ENCODE results near the gene PDE8A. TPM values are rescaled to one million over a fixed set of nuclear protein-coding genes. Genes with fewer than 3 reads are reported as not detected.

The PDE8A gene
- total and polyA plus RNA-seq, 4 donors = 11.2 to 47.5 (median 16.6) TPM

DNA sequence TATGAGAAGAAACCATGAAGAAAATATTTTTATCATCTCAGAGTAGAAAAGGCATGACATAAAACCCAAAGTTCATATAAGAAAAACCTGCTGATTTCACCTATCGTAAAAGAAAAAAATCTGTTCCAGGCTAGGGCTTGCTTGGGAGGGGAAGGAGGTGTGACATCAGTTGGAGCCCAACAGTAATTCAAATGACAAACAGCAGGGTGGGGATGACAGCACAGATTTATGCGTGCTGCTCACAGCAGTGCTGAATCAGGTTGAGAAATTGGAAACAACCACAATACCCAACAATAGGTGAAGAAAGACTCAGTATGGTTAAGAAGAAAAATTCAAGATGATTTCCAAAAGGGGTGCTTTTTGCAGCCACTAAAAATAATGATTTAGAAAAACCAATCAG lies 172.4 kb downstream of the PDE8A start:
- H3K36me3 ChIP-seq (ENCODE audit: control insufficient read depth in 4 of 4, insufficient read depth in 3 of 4, low read depth in 1 of 4, low read length in 3 of 4) = no peaks in the 10 kb centered on the region
- no peak overlapping the region for H3K9ac ChIP-seq (ENCODE audit: low read depth in 1 of 2, low read length in 2 of 2)
- H3K4me1 ChIP-seq (ENCODE audit: control insufficient read depth in 4 of 4, insufficient read depth in 4 of 4, low read length in 3 of 4) = no peaks in the 10 kb centered on the region
- no peaks in the 10 kb centered on the region for H3K9me3 ChIP-seq (ENCODE audit: control insufficient read depth in 4 of 4, low read length in 3 of 4)
- WGBS = 51% methylated on average over 2 of the region's 2 CpGs
- no peaks in the 10 kb centered on the region for H3K27me3 ChIP-seq (ENCODE audit: control insufficient read depth in 4 of 4, insufficient read depth in 4 of 4, low read length in 3 of 4)
- no peak overlapping the region for H3K27ac ChIP-seq (ENCODE audit: low read depth in 1 of 2, low read length in 2 of 2)
- no peak for TF ChIP-seq REST (IDR thresholded peaks at IDR 0.05)
- no peak for TF ChIP-seq RAD21 (IDR thresholded peaks at IDR 0.05)
- TF ChIP-seq EGR1 (IDR thresholded peaks at IDR 0.05; ENCODE audit: low read depth in 2 of 2) = no peak
- TF ChIP-seq SP1 (IDR thresholded peaks at IDR 0.05) = no peak
- no peak for TF ChIP-seq CTCF (IDR thresholded peaks at IDR 0.05; ENCODE audit: low read depth, low read length, missing input control)
- TF ChIP-seq FOXA1 (IDR thresholded peaks at IDR 0.05) = no peak
- no peak for DNase-seq (ENCODE audit: low spot score)
- no peak overlapping the region for H3K4me3 ChIP-seq (ENCODE audit: low read depth in 1 of 3, low read length in 3 of 3)

DNA sequence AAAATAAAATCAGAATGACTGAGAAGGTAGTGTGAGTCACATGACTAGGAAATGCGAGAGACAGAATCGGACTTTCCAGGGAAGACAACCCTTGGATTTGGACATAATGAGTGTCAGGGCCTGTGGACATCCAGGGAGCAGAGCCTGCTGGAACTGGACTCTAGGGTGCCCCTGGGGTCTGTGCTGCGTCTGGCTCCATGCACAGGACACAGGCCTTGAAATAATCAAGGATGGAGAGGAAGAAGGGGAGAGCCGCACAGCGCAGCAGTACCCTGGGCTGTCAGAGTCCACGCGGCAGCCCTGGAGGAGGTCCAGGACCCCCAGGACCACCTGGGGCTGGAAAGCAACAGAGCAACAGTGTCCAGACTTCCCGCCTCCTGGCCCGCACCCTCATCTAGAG lies 173.7 kb downstream of the PDE8A start:
- Histone ChIP-seq H3K9ac (ENCODE audit: low read depth in 1 of 2, low read length in 2 of 2) (no peak overlapping the region), H3K4me3 (ENCODE audit: low read depth in 1 of 3, low read length in 3 of 3) (no peak overlapping the region), H3K4me1 (ENCODE audit: control insufficient read depth in 4 of 4, insufficient read depth in 4 of 4, low read length in 3 of 4) (no peaks in the 10 kb centered on the region), H3K9me3 (ENCODE audit: control insufficient read depth in 4 of 4, low read length in 3 of 4) (no peaks in the 10 kb centered on the region), H3K27ac (ENCODE audit: low read depth in 1 of 2, low read length in 2 of 2) (no peak overlapping the region), H3K36me3 (ENCODE audit: control insufficient read depth in 4 of 4, insufficient read depth in 3 of 4, low read depth in 1 of 4, low read length in 3 of 4) (no peaks in the 10 kb centered on the region), H3K27me3 (ENCODE audit: control insufficient read depth in 4 of 4, insufficient read depth in 4 of 4, low read length in 3 of 4) (no peaks in the 10 kb centered on the region)
- DNase-seq (ENCODE audit: low spot score) = no peak
- TF ChIP-seq TAF1 (conservative IDR thresholded peaks at IDR 0.05) (no peak), FOXA1 (IDR thresholded peaks at IDR 0.05) (no peak), ZBTB33 (IDR thresholded peaks at IDR 0.05) (no peak), EGR1 (IDR thresholded peaks at IDR 0.05; ENCODE audit: low read depth in 2 of 2) (no peak), JUND (IDR thresholded peaks at IDR 0.05) (no peak), FOXA2 (IDR thresholded peaks at IDR 0.05) (no peak), HNF4A (conservative IDR thresholded peaks at IDR 0.05) (no peak), REST (IDR thresholded peaks at IDR 0.05) (no peak), GABPA (IDR thresholded peaks at IDR 0.05 in 1 of 2, conservative IDR thresholded peaks at IDR 0.05 in 1 of 2) (no peak), YY1 (IDR thresholded peaks at IDR 0.05) (no peak), RXRA (IDR thresholded peaks at IDR 0.05) (no peak), CTCF (IDR thresholded peaks at IDR 0.05; ENCODE audit: low read depth, low read length, missing input control) (no peak)
- TF ChIP-seq, protein P1, sequence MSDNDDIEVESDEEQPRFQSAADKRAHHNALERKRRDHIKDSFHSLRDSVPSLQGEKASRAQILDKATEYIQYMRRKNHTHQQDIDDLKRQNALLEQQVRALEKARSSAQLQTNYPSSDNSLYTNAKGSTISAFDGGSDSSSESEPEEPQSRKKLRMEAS (IDR thresholded peaks at IDR 0.05) = no peak
- 84% methylated on average over 9 of the region's 9 CpGs for WGBS
